ENCODE measurements around the gene YWHAE.
"Not testable (repeated sequence)": the region's sequence is repeated elsewhere in the genome, so short reads cannot be mapped to it uniquely, and the experiment has no call there.

The YWHAE gene

GRCh38 chr17:1324201-1324771, 75.7 kb downstream of the YWHAE start:
- DNase-seq = no peak

- no peak for DNase-seq
Measured at GRCh38 chr17:1323336-1323735, 76.7 kb downstream of the YWHAE start.

GRCh38 chr17:1322480-1322879, 77.5 kb downstream of the YWHAE start:
- no peak for DNase-seq

- DNase-seq = no peak
Measured at GRCh38 chr17:1322014-1322428, 78.0 kb downstream of the YWHAE start.

GRCh38 chr17:1315891-1316403, 84.1 kb downstream of the YWHAE start:
- DNase-seq = no peak

- DNase-seq = no peak
Measured at GRCh38 chr17:1315409-1315808, 84.6 kb downstream of the YWHAE start.

GRCh38 chr17:1313270-1314005, 86.6 kb downstream of the YWHAE start:
- DNase-seq = no peak

- DNase-seq = peak; percentile 8
Measured at GRCh38 chr17:1312261-1312870, 87.7 kb downstream of the YWHAE start.

GRCh38 chr17:1307829-1308228, 92.2 kb downstream of the YWHAE start:
- DNase-seq = not testable (repeated sequence)

GRCh38 chr17:1304962-1305563, 95.0 kb downstream of the YWHAE start:
- no peak for DNase-seq

- DNase-seq = no peak
Measured at GRCh38 chr17:1304522-1304921, 95.5 kb downstream of the YWHAE start.

GRCh38 chr17:1302761-1303160, 97.3 kb downstream of the YWHAE start:
- DNase-seq = no peak

GRCh38 chr17:1301546-1301945, 98.5 kb downstream of the YWHAE start:
- no peak for DNase-seq

- DNase-seq = no peak
Measured at GRCh38 chr17:1300371-1300905, 99.6 kb downstream of the YWHAE start.

GRCh38 chr17:1299552-1300370, 100.3 kb downstream of the YWHAE start:
- DNase-seq = no peak

- no peak for DNase-seq
Measured at GRCh38 chr17:1298606-1299005, 101.4 kb downstream of the YWHAE start.

Measured in inflammatory macrophage treated with lipopolysaccharide for 1 hour (primary cell).